DMS114 treated with DMSO at 0.1 percent for 48 hours (cell line): ENCODE data around the gene TP53RK.

Experiments
- DNase-seq: peaks from one replicate; lab custom pipeline; 2025; ENCODE audit not compliant: unreplicated experiment; lab: John Stamatoyannopoulos, UW

TP53RK gene

DNA sequence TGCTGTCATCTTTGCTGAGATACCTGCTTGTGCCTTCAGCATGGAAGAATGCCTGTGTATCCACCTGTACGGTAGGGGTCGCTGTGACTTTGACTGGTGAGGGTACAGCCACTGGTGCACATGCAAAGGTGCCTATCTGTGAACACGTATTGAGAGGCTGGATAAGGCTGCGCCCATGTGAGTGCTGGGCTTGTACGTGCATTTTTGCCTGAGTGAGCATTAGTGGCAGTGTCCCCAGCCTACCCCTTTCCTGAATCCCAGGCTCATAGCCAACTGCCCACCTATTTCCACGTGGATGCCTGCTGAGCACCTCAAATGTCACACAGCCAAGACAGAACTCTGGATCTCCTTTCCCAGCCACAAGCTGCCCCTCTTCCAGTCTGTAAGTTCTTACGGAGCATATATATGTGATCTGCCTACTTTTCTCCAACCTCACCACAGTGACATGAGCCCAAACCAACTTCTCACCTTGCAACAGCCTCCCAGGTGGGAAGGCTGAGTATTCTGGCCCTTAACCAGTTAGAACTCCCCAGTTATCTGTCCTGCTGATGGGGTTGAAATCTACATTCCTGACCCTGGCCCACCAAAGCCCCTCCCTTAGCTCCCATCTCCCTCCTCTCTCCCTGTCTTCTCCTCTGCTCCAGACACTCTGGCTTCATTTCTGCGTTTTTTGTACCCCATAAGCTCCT is 19.1 kb upstream of the TP53RK start:
- no peak for DNase-seq

DNA sequence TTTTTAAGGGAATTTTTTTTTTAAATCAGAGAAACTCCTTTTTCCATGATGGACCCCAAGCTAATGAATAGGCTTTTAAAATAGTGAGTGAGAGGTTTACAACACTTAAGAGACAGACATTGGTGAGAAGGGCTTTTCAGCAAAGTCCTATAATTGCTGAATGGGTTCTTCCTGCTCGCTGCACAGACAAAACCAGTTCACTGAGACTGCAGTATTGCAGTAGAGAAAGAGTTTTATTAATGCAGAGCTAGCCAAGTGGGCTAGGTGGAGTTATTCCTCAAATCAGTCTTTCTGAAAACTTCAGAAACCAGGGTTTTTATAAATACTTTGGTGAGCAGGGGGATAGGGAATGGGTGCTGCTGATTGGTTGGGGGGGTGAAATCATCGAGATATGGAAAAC is 17.0 kb upstream of the TP53RK start:
- DNase-seq = no peak

DNA sequence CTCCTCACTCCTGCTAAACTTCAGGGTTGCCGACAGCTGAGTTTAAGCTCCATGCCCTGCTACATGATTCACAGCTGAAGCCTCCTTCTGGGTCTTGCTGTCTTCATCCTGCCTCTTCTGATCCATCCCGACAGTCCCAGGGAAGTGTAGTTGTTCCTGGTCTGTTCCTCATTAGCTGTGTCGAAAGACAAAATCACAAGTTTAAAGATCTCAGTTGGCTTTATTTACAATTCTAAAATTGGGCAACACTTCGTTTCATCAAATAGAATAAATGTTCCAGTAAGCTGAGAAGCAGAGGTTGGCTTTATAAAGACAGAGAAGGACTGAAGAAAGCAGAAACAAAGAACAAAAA is 16.1 kb upstream of the TP53RK start:
- no peak for DNase-seq

DNA sequence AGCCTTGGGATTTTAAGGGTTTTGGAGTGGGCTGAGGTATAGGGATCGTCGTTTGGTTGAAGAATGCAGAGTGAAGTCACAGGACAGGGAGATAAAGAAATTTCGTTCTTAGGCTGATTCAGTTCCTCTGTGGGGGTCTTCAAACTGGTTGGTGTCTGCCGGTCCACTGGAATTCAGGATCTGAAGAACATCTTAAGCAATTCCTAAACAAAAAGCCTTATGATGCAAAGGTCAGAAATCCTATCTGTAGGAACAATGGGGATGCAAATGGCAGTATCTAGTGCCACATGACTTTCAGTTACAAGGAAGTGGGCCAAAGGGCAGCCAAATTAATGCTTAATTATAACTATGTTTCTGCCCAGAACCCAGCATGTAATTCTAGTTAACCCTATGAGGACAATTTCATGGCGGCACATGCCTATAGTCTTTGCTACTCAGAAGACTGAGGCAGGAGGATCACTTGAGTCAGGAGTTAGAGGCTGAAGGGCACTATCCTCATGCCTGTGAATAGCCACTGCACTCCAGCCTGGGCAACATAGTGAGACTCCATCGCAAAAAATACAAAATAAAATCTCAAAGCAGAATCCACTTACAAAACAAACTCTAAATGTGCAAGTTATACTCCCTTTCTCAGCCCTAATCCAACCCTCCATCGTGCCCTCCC is 15.6 kb upstream of the TP53RK start:
- DNase-seq = no peak

DNA sequence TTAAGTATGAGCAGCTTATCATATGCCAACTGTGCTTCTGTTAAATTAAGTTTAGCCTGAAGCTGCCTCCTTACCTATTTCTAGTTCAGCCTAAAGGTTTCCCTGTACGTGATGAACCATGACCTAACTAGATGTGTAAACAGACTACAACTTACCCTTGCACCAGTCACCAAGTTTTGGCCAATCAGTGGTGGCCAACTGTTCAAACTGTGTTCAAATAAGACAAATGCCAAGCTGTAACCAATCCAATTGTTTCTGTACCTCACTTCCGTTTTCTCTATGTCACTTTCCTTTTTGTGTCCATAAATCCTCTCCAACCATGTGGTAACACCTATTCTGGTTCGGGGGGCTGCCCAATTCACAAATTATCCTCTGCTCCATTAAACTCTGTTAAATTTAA is 14.2 kb upstream of the TP53RK start:
- DNase-seq = no peak

DNA sequence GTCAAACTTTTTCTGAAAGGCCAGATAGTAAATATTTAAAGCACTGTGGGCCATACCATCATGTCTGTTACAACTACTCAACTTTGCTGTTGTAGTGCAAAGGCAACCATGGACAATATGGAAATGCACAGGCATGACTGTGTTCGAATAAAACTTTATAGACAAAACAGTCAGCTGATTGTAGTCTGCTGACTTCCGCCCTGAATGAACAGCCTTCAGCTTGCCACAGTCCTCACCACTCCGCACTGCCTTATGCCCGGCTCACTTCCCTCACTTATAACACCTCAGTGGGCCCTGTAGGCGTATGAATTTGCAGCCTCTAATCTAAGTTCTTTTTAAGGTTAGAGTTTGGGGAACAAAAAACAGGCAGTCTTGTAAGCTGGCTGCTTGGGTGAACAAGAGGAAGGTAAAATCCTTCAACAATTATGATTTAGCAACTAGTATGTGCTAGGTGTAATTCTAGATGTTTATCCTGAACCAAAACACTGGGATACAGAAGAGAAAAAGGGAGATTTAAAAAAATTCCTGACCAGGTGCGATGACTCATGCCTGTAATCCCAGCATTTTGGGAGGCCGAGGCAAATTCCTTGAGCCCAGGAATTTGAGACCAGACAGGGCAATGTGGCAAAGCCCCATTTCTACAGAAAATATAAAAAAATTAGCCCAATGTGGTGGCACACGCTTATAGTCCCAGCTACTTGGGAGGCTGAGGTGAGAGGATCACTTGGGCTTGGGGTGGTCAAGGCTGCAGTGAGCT is 13.4 kb upstream of the TP53RK start:
- DNase-seq = no peak

DNA sequence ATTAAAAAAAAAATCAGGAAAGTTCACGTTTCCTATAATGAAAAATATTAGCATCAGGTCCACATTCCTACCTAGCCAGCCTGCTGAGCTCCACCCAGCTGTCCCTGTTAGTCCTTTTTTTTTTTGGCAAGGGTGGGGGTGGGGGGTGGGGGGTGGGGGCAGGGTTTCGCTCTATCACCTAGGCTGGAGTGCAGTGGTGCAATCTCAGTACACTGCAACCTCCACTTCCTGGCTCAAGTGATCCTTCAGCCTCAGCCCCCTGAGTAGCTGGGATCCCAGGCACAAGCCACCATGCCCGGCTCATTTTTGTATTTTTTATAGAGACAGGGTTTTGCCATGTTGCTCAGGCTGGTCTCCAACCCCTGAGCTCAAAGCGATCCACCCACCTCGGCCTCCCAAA is 12.7 kb upstream of the TP53RK start:
- DNase-seq = no peak

DNA sequence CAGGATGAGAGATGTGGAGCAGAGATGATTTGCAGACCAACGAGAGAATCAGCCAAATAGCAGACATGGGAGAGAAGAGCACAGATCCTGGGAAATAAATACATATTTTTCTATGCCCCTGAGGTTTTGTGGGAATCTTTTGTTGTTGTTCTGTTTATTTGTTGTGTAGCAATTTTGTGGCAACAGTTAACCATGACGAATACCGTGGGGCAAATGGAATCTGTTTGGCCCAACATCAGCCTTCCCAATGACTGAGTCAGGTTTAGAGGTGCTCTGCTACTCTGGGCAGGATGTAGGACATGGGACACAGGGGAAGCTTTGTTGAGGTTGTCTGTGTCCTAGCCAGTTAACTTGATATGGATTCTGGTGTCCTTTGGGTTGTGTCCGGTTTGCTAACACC is 12.3 kb upstream of the TP53RK start:
- no peak for DNase-seq

DNA sequence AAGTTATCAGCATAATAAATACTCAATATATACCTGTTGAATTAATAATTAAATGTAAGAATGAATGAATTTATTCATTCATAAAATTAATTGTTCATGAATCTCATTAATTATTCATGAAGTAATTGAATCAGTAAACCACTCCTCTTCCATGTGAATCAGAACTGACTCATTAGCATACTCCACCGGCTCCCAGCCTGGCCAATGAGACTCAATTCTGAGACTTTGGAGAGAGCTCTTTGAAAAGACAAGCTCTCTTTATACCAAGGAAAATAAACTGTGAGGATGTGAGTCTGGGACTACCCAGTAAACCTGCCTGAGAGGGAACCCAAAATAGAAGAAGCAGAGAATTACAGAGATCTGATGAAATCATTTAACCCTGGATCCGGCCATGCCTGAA is 11.8 kb upstream of the TP53RK start:
- no peak for DNase-seq

DNA sequence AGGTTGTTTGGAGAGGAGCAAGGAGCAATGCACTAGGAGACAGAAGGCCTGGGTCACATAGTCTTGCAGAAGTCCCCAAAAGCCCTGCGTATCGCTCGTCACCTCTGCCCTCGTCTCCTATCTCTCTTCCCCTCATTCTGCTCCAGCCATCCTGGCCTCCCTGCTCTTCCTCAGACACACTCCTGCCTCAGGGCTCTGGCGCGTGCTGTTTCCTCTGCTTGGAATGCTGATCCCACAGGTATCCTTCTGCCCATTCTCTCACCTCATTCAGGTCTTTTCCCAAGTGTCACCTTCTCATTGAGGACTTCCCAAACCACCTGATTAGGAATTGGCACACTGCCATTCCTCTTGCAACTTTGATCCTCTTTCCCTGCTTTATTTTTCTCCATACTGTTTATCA is 11.2 kb upstream of the TP53RK start:
- DNase-seq = no peak

DNA sequence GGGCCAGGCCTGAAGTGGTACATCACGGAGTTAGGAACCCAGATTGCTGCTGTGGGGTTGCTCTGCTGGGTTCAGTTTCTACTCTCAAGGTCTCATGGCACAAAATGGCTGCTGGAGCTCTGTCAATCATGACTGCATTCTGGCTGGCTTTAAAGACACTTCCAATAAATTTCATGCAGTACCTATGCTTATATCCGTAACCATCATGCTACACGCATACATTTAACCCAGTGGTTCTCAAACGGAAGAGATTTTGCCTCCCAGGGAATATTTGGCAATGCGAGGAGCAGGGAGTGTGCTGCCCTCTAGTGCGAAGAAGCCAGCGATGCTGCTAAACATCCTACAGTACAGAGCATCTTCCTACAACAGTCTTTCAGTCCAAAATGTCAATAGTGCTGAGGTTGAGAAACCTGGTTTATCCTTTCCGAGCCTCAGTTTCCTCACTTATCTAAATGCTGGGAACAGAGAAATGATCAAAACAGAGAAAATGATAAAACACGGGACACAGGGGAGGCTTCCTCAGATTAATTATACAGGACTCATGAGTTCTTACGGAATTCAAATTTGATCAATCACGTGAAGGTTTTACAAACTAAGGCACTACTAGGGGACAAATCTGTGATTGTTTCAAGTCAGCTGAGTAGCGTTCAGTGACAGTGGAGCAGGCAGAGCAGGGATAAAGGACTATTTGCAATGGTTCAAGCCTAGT is 10.6 kb upstream of the TP53RK start:
- no peak for DNase-seq

DNA sequence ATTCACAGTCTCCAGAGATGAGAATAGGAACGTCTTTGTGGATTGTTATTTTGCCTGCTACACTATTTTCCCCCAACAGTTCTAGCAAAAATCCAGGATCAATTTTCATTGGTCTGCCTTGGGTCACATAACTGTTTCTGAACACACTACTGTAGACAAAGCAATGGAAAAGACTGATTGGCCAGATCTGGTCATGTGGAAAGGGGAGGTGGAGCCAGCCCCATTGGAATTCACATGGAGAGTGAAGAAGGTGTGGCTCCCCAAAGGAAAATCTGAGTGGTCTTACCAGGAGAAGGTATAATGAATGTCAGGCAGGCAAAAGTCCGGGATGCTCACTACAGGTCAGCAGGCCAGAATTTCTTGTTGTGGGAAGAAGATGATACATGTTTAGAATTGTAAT is 9.5 kb upstream of the TP53RK start:
- no peak for DNase-seq

DNA sequence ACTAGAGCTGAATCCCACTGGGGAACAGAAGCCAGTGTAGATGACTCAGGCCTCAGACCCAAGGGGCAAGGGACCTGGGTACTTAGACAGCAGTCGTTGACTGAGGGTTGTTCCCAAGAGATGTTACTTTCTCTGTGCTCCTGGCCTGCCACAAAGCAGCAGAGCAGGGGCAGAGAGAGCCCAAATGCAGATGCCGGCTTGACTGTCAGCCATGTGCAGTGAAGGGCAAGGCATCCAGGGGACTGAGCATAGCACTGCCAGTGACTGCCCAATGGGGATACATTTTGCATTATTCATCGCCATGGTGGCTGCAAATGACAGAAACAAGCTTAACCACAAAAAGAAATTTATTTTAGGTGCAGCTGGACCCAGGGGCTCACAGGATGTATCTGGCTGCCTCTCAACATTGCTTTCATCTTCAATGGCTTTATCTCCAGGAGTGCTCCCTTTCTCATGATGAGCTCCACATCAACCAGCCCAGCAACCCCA is 7.6 kb upstream of the TP53RK start:
- DNase-seq = no peak

DNA sequence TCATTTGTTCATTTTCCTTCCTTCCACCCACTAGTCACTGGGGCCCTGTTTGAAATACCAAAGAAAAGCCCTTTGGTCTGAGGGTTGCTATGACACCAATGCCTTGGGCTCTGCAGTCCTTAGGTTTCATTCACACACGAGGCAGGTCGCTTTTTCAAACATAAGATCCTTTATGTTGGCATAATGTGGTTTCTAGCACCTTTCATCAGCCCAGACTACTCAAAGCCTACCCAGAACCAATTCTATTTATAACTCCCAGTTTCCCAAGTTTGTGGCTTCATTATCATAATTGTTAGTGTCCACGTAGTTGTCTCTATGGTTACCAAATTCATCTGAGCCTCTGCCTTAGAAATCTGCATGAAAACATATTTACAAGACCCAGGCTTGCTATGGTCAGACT is 6.6 kb upstream of the TP53RK start:
- DNase-seq = no peak

DNA sequence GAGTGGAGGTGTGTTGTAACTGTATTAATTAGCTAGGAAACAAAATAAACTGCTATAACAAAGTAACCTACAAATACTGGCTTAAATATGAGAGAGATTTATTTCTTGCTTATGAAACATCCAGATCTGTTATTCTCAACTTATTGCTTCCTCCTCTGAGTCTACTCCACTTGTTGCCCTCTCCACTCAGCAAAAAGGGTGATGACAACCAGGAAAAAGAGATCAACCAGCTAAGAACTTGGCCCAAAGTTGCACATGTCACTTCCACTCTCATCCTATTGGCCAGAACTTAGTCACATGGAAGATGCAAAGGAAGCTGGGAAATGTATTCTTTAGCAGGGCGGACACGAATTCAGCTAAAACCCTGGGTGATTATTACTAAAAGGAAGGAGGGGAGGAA is 5.2 kb upstream of the TP53RK start:
- DNase-seq = no peak

DNA sequence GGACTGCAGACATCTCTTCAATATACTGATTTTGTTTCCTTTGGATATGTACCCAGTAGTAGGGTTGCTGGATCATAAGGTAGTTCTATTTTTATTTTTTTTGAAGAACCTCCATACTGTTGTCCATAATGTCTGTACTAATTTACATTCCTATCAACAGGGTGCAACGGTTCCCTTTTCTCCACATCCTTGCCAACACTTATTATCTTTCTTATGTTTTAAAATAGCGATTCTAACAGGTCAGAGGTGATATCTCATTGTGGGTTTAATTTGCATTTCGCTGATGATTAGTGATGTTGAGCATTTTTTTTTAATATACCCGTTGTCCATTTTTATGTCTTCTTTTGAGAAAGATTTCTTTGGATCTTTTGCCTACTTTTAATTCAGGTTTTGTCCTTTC is 2.0 kb upstream of the TP53RK start:
- DNase-seq = no peak

DNA sequence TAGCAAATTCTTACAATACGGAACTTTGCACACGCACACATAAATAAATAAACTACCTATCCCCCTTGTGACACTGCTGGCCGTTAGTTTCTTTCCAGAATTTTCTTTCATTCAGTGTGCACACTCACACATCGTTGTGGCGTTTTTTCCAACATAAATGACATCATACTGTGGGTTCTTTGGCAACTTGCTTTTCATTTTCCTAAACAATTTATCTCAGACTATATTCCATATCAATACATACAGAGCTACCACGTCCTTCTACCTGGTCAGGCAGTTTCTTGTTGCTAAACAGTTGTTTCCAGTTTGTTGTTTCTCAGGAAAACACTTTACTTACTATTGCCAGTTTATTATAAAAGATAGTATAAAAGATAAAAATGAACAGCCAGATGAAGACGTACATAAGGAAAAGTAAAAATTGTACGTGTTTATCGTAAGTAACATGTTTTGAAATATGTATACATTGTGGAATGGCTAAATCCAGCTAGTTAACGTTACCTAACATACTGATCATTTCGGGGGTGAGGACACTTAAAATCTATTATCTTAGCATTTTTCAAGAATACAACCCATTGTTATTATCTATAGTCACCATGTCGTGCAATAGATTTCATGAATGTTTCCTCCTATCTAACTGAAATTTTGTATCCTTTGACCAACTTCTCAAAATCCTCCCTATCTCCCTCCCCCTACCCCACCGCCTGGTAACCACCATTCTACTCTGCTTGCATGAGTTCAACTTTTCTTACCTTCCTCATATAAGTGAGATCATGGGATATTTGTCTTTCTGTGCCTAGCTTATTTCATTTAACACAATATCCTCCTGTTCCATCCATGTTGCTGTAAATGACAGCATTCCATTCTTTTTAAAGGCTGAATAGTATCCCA is 1.2 kb upstream of the TP53RK start:
- no peak for DNase-seq

DNA sequence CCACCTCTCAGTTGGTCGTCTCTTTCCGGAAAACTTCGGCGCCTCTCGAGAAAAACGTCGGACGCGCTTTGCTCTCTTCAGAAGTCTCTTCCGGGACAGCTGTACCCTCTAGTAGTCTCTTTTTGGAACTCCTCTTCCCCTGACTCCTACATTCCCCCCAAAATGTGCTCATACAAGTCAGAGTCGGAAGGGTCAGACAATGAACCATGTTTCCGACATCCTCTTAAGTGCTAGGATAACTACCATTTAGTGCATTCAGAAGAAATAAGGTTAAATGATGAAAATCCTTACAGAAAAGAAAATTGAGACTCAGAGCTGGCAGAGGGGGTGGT is 476 bp upstream of the TP53RK start:
- no peak for DNase-seq

DNA sequence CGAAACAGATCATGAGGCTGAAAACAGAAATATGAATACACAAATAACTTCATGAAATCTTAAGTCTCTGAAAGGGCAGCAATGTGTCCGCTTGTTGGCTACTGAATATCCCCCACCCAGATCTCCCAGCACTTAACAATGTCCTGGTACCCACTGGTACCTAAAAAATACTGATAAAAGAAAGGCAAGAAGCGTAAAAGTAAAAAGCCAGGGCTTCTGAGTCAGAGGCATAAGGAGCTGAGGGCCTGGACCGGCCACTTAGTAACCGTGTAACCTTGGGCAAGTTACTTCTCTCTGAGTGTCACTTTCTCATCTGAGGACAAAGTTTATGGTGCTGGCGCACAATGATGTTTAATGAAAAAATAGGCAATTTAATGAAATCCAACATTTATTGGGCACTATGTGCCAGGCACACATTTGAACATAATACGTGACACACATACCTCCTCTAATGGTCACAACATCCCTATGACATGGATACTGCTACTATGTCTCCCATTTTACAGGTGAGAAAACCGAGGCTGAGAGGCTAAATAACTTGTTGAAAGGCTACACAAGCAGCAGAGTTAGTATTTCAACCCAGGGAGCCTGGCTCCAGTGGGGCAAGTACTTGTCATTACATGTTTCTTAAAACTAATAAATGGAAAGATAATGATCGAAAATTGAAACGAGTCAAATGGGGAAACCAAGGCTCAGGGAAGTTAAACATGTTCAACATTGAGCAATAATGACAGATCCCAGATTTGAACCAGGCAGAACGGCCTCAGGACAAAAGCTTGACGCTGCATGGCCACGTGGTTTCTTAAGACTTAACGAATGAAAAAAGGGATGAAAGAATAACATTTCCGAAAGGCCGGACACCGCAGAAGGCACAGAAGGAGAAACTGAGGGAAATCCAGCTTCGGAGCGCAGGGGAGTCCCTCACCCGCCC is 828 bp downstream of the TP53RK start:
- DNase-seq = no peak
